CD4-positive, alpha-beta memory T cell (primary cell): ENCODE measurements around the gene MTA2. TPM values are rescaled to one million over a fixed set of nuclear protein-coding genes. Genes with fewer than 3 reads are reported as not detected.

ENCODE experiments used
- CTCF ChIA-PET: fragments of 350-600 bp; sonication (Branson Sonifier 250); formaldehyde crosslinking; loops from one replicate; lab custom pipeline; 2021; ENCODE audit warnings: inconsistent platforms; ENCODE audit not compliant: partially characterized antibody; lab: Charles Lee
- POLR2A ChIA-PET: fragments of 350-600 bp; sonication (Branson Sonifier 250); formaldehyde crosslinking; loops from one replicate; lab custom pipeline; 2021; ENCODE audit not compliant: partially characterized antibody; lab: Charles Lee
- DNase-seq, 5 donors: peaks; one replicate each; pipeline versions ENCODE4 v3.0.0 to v3.0.0-alpha.2; 2020 to 2022; ENCODE audit warnings: mixed read lengths in 1 of 5
- H3K27ac ChIP-seq: one replicate; pipeline ENCODE4 v1.7.0; 2013; ENCODE audit warnings: low read depth, low read length
- H3K27me3 ChIP-seq: 2 replicates; pipeline ENCODE4 v1.7.0; 2013; ENCODE audit warnings: mild to moderate bottlenecking, low read length, moderate library complexity; ENCODE audit not compliant: insufficient read depth
- H3K36me3 ChIP-seq: 2 replicates; pipeline ENCODE4 v1.7.0; 2013; ENCODE audit warnings: mild to moderate bottlenecking, low read length, moderate library complexity; ENCODE audit not compliant: insufficient read depth
- H3K4me1 ChIP-seq: 2 replicates; pipeline ENCODE4 v1.7.0; 2013; ENCODE audit warnings: mild to moderate bottlenecking, low read length, moderate library complexity; ENCODE audit not compliant: insufficient read depth
- H3K4me3 ChIP-seq, 2 donors: one replicate each; pipeline ENCODE4 v1.7.0; 2013; ENCODE audit warnings: low read length in 2 of 2, mild to moderate bottlenecking in 1 of 2
- H3K9me3 ChIP-seq, 2 donors: one replicate each; pipeline ENCODE4 v1.7.0; 2013; ENCODE audit warnings: low read length in 2 of 2, control low read depth in 1 of 2; ENCODE audit not compliant: control insufficient read depth in 1 of 2
- H3K27ac Mint-ChIP-seq, 7 donors: one replicate each; pipeline ENCODE4 v1.8.0; 2020 to 2021; ENCODE audit warnings: mixed read lengths in 7 of 7, mild to moderate bottlenecking in 6 of 7, inconsistent platforms in 3 of 7, moderate library complexity in 3 of 7
- H3K27me3 Mint-ChIP-seq, 2 donors: one replicate each; pipeline ENCODE4 v1.8.0; 2020 to 2021; ENCODE audit warnings: mixed read lengths in 2 of 2
- H3K36me3 Mint-ChIP-seq, 2 donors: one replicate each; pipeline ENCODE4 v1.8.0; 2020 to 2021; ENCODE audit warnings: mixed read lengths in 2 of 2, inconsistent platforms in 1 of 2, mild to moderate bottlenecking in 1 of 2
- H3K4me1 Mint-ChIP-seq, 4 donors: one replicate each; pipeline ENCODE4 v1.8.0; 2020 to 2021; ENCODE audit warnings: mixed read lengths in 4 of 4, mild to moderate bottlenecking in 1 of 4
- H3K4me3 Mint-ChIP-seq, 8 donors: one replicate each; pipeline ENCODE4 v1.8.0; 2020 to 2021; ENCODE audit warnings: mixed read lengths in 8 of 8, mild to moderate bottlenecking in 7 of 8, moderate library complexity in 6 of 8, inconsistent platforms in 3 of 8
- H3K9me3 Mint-ChIP-seq, 8 donors: one replicate each; pipeline ENCODE4 v1.8.0; 2020 to 2021; ENCODE audit warnings: mixed read lengths in 8 of 8, mild to moderate bottlenecking in 5 of 8, inconsistent platforms in 3 of 8, moderate library complexity in 1 of 8
- intact Hi-C: fragments of 100-400 bp; cut with micrococcal nuclease; formaldehyde crosslinking; loops from one replicate; pipeline ENCODE4 v1.15.1; 2023
- polyA plus RNA-seq, 2 donors: library from polyadenylated mRNA; unstranded; fragments of 300-500 nt; fragmentation: Illumina TruSeq; gene quantifications; one replicate each; pipeline ENCODE4 v1.2.3, GENCODE V29; 2021
- total RNA-seq, 2 experiments: library from RNA; stranded (reverse); gene quantifications; one replicate each; pipeline ENCODE4 v1.2.3, GENCODE V29; 2021

MTA2 gene
- total and polyA plus RNA-seq, 4 experiments from 2014 or later, result 16.6 to 210 (median 122) TPM

DNA sequence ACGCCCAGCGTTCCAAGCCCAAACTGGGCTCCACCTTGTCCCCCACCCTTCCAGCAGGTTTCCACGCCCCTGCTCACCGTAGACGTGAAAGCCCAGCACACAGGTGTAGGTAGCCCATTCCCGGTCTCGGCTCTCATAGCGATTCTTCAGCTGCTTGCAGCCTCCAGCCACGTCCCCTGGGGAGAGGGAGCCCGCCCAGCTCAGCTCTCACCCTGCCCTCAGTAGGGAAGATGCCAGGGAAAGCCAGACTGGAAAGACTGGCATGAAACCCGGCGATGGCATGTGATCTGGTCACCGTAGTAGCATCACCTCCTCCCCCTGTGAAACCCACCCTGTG lies 1.4 kb upstream of the MTA2 start:
- CTCF ChIA-PET, result interaction anchor here (0.7 to 3.0 kb wide), 2 partner anchors 9 to 11 kb away, joined by 4 to 14 read pairs; partner anchors contain the start of gene TUT1
- H3K27me3 ChIP-seq, result no peaks in the 10 kb centered on the region
- intact Hi-C loops, result no loop called here
- no peaks in the 10 kb centered on the region for H3K27me3 Mint-ChIP-seq
- H3K4me3 Mint-ChIP-seq, result peak overlapping the region; percentile 60 to 83 (median 78)
- H3K4me1 ChIP-seq, result peaks cover 32% of the 10 kb centered on the region
- POLR2A ChIA-PET, result interaction anchor here (0.6 to 6.3 kb wide), 5 partner anchors 9 to 62 kb away, joined by 4 to 168 read pairs (median 24); partner anchors contain the start of genes C11orf98, CSKMT, EML3 and GANAB
- H3K27ac ChIP-seq, result no peak overlapping the region
- no peaks in the 10 kb centered on the region for H3K9me3 ChIP-seq
- peaks cover 33 to 59% (median 46%) of the 10 kb centered on the region in 4 donors for H3K4me1 Mint-ChIP-seq
- H3K4me3 ChIP-seq, result no peak overlapping the region
- H3K36me3 ChIP-seq, result peaks cover 49% of the 10 kb centered on the region
- H3K27ac Mint-ChIP-seq, result peak overlapping the region; percentile 29 to 92 (median 66)
- no peak for DNase-seq
- peaks cover 47 to 71% of the 10 kb centered on the region in 2 donors for H3K36me3 Mint-ChIP-seq
- no peaks in the 10 kb centered on the region for H3K9me3 Mint-ChIP-seq

DNA sequence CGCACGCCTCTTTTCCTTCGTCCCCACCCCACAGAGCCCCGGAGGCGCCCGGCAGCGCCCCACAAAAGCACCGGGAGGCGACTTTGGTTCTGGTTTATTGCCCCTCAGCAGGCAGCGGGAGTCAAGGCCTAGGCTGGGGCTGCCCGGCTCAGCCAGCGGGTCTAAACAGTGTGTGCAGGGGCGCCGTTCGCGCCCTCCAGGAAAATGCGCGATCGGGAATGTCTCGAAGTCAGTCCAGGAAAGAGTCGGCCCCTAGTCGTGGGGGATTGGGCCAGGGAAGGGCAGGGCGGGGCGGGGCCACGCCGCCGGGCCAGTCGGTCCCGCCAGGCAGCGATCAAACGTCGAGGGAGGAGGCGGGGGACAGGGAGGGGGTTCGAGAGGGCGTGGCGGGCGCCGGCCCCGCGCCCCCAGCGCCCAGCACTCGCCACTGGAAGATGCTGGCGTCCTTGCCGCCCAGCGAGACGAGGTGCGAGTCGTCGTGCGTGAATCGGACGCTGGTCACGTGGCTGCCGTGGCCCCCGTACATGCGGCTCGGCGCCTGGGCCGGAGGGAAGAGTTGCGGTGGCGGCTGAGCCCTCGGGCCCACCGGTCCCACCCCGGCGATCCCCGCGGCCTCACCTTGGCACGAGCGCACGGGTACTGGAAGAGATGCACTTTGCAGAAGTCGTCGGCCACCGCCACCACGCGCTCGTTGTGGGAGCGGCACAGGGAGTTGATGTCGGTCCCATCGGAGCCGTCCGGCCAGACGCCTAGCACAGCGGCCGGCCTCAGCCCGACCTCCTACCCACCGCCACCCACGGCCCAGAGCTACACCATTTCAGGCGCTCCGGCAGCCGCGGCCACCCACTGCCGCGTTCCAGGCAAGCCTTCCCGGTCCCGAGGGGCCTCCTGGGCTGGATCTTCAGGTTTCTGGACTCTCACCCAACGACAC lies 741 bp upstream of the MTA2 start:
- H3K36me3 ChIP-seq, result peaks cover 49% of the 10 kb centered on the region
- Mint-ChIP-seq H3K4me1 (peaks cover 33 to 59% (median 45%) of the 10 kb centered on the region in 4 donors), H3K4me3 (peak overlapping the region; percentile 91 to 99 (median 96)), H3K27ac (peak overlapping the region; percentile 90 to 99 (median 98)), H3K9me3 (no peaks in the 10 kb centered on the region), H3K27me3 (no peaks in the 10 kb centered on the region), H3K36me3 (peaks cover 47 to 71% of the 10 kb centered on the region in 2 donors)
- ChIA-PET POLR2A (interaction anchor here (0.5 to 12.0 kb wide), 30 partner anchors 9 to 634 kb away, joined by 3 to 494 read pairs (median 8); partner anchors contain the start of genes B3GAT3, BSCL2, C11orf98 and CSKMT), CTCF (interaction anchor here (0.7 to 3.0 kb wide), 9 partner anchors 9 to 178 kb away, joined by 3 to 25 read pairs (median 4); partner anchors contain the start of genes B3GAT3, C11orf98, CSKMT and INTS5)
- intact Hi-C loops, result loop anchor here (1.0 kb wide), 1 partner anchor 10 kb away; the partner anchor contains the start of gene EML3
- no peaks in the 10 kb centered on the region for H3K9me3 ChIP-seq
- H3K4me1 ChIP-seq, result peaks cover 34% of the 10 kb centered on the region
- peak overlapping the region; percentile 56 to 65 for H3K4me3 ChIP-seq
- DNase-seq, result no peak
- peak overlapping the region; percentile 91 for H3K27ac ChIP-seq
- H3K27me3 ChIP-seq, result no peaks in the 10 kb centered on the region

GRCh38 chr11:62601122-62601371 lies 618 bp downstream of the MTA2 start:
- peak overlapping the region; percentile 91 for H3K27ac ChIP-seq
- no peaks in the 10 kb centered on the region for H3K9me3 ChIP-seq
- H3K27me3 ChIP-seq, result no peaks in the 10 kb centered on the region
- Mint-ChIP-seq H3K27me3 (no peaks in the 10 kb centered on the region), H3K9me3 (no peaks in the 10 kb centered on the region), H3K36me3 (peaks cover 58 to 72% of the 10 kb centered on the region in 2 donors), H3K4me3 (peak overlapping the region; percentile 91 to 99 (median 96)), H3K4me1 (peaks cover 31 to 62% (median 47%) of the 10 kb centered on the region in 4 donors), H3K27ac (peak overlapping the region; percentile 90 to 99 (median 98))
- peak overlapping the region; percentile 71 to 82 for H3K4me3 ChIP-seq
- peak in 1 of 5 donors; percentile 66 for DNase-seq
- intact Hi-C loops, result no loop called here
- POLR2A ChIA-PET, result interaction anchor here (0.6 to 12.0 kb wide), 29 partner anchors 8 to 280 kb away, joined by 3 to 494 read pairs (median 7); partner anchors contain the start of genes AHNAK, B3GAT3, BSCL2 and C11orf98
- CTCF ChIA-PET, result interaction anchor here (1.0 to 2.3 kb wide), 9 partner anchors 9 to 177 kb away, joined by 3 to 25 read pairs (median 4); partner anchors contain the start of genes C11orf98, CSKMT and TUT1
- peaks cover 50% of the 10 kb centered on the region for H3K36me3 ChIP-seq
- peaks cover 35% of the 10 kb centered on the region for H3K4me1 ChIP-seq

- ChIA-PET POLR2A (interaction anchor here (0.6 to 12.0 kb wide), 23 partner anchors 8 to 254 kb away, joined by 3 to 494 read pairs (median 11); partner anchors contain the start of genes AHNAK, B3GAT3, BSCL2 and C11orf98), CTCF (interaction anchor here (1.0 to 2.3 kb wide), 8 partner anchors 8 to 186 kb away, joined by 3 to 25 read pairs (median 3); partner anchors contain the start of genes C11orf98, CSKMT and TUT1)
- no peaks in the 10 kb centered on the region for H3K27me3 ChIP-seq
- Mint-ChIP-seq H3K27ac (peak overlapping the region; percentile 90 to 99 (median 98)), H3K4me1 (peaks cover 31 to 66% (median 48%) of the 10 kb centered on the region in 4 donors), H3K36me3 (peaks cover 60 to 75% of the 10 kb centered on the region in 2 donors), H3K4me3 (peak overlapping the region; percentile 91 to 99 (median 96)), H3K27me3 (no peaks in the 10 kb centered on the region), H3K9me3 (no peaks in the 10 kb centered on the region)
- peak in 1 of 5 donors; percentile 46 for DNase-seq
- intact Hi-C loops, result no loop called here
- H3K27ac ChIP-seq, result peak overlapping the region; percentile 91
- H3K9me3 ChIP-seq, result no peaks in the 10 kb centered on the region
- H3K36me3 ChIP-seq, result peaks cover 50% of the 10 kb centered on the region
- peak overlapping the region; percentile 71 to 82 for H3K4me3 ChIP-seq
- peaks cover 34% of the 10 kb centered on the region for H3K4me1 ChIP-seq
Observed at GRCh38 chr11:62600367-62601121, 1.1 kb downstream of the MTA2 start.

DNA sequence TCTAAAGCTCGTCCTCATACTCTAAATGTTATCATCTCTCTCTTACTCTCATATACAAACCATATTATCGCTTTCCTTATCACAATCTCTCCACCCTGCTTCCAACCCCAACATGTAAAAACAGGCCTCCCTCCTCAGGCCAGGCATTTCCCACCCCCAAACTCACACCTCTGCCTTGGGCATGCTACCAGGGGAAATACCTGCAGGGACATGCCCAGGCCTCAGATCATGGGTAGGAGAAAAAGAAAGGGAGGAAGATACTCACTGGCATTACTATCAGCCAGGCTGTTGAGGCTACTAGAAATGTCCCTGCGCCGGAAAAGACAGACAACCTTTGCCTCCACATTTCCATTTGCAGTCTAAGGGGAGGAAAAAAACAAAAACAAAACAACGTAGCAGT lies 1.8 kb downstream of the MTA2 start:
- peak in 1 of 5 donors; percentile 65 for DNase-seq
- Mint-ChIP-seq H3K4me3 (peak overlapping the region; percentile 91 to 99 (median 96)), H3K27me3 (no peaks in the 10 kb centered on the region), H3K9me3 (no peaks in the 10 kb centered on the region), H3K4me1 (peaks cover 33 to 71% (median 52%) of the 10 kb centered on the region in 4 donors), H3K36me3 (peaks cover 63 to 77% of the 10 kb centered on the region in 2 donors), H3K27ac (peak overlapping the region; percentile 90 to 99 (median 98))
- CTCF ChIA-PET, result interaction anchor here (0.7 to 2.3 kb wide), 11 partner anchors 8 to 187 kb away, joined by 3 to 25 read pairs (median 3); partner anchors contain the start of genes C11orf98, CSKMT and TUT1
- intact Hi-C loops, result loop anchor here (1.0 kb wide), 4 partner anchors 9 to 232 kb away; partner anchors contain the start of genes C11orf98, CSKMT, STX5 and TEX54
- Histone ChIP-seq H3K9me3 (no peaks in the 10 kb centered on the region), H3K36me3 (peaks cover 50% of the 10 kb centered on the region), H3K4me3 (peak overlapping the region; percentile 71 to 82), H3K4me1 (peaks cover 27% of the 10 kb centered on the region), H3K27ac (peak overlapping the region; percentile 91), H3K27me3 (no peaks in the 10 kb centered on the region)
- POLR2A ChIA-PET, result interaction anchor here (0.6 to 12.0 kb wide), 28 partner anchors 7 to 281 kb away, joined by 3 to 494 read pairs (median 8); partner anchors contain the start of genes AHNAK, B3GAT3, BSCL2 and C11orf98

- peak; percentile 96 to 100 (median 99) for DNase-seq
Observed at GRCh38 chr11:62599069-62599696, 2.5 kb downstream of the MTA2 start.

More at GRCh38 chr11:62599069-62599696, 2.5 kb downstream of the MTA2 start:
- peak overlapping the region; percentile 91 for H3K27ac ChIP-seq
- no peaks in the 10 kb centered on the region for H3K27me3 ChIP-seq
- peaks cover 28% of the 10 kb centered on the region for H3K4me1 ChIP-seq
- intact Hi-C loops, result loop anchor here (1.0 kb wide), 4 partner anchors 8 to 233 kb away; partner anchors contain the start of genes C11orf98, CSKMT, STX5 and TEX54
- POLR2A ChIA-PET, result interaction anchor here (0.6 to 12.0 kb wide), 26 partner anchors 7 to 282 kb away, joined by 3 to 494 read pairs (median 6); partner anchors contain the start of genes AHNAK, B3GAT3, C11orf98 and CSKMT
- CTCF ChIA-PET, result interaction anchor here (0.7 to 1.8 kb wide), 9 partner anchors 8 to 187 kb away, joined by 3 to 7 read pairs (median 3); partner anchors contain the start of gene TUT1
- peaks cover 50% of the 10 kb centered on the region for H3K36me3 ChIP-seq
- Mint-ChIP-seq H3K36me3 (peaks cover 67 to 81% of the 10 kb centered on the region in 2 donors), H3K4me3 (peak overlapping the region; percentile 91 to 99 (median 96)), H3K9me3 (no peaks in the 10 kb centered on the region), H3K4me1 (peaks cover 36 to 77% (median 55%) of the 10 kb centered on the region in 4 donors), H3K27me3 (no peaks in the 10 kb centered on the region), H3K27ac (peak overlapping the region; percentile 90 to 99 (median 98))
- H3K4me3 ChIP-seq, result peak overlapping the region; percentile 30 to 71
- H3K9me3 ChIP-seq, result no peaks in the 10 kb centered on the region
